NCI-H1092 (cell line): ENCODE data around the gene LEMD2.

ENCODE experiments used
- DNase-seq: peaks from one replicate; lab custom pipeline; 2025; lab: John Stamatoyannopoulos, UW

The LEMD2 gene

GRCh38 chr6:33738153-33738552, 50.8 kb downstream of the LEMD2 start:
- DNase-seq, result no peak

GRCh38 chr6:33737267-33738026, 51.5 kb downstream of the LEMD2 start:
- DNase-seq, result no peak

- DNase-seq, result no peak
These were observed 53.7 kb downstream of the LEMD2 start for GRCh38 chr6:33735216-33735615.

- no peak for DNase-seq
These were observed 55.3 kb downstream of the LEMD2 start for GRCh38 chr6:33733709-33734007.

GRCh38 chr6:33732817-33733708, 55.9 kb downstream of the LEMD2 start:
- DNase-seq, result no peak

- DNase-seq, result no peak
These were observed 56.5 kb downstream of the LEMD2 start for GRCh38 chr6:33732385-33732784.

GRCh38 chr6:33731751-33732282, 57.1 kb downstream of the LEMD2 start:
- no peak for DNase-seq

GRCh38 chr6:33731035-33731434, 57.9 kb downstream of the LEMD2 start:
- DNase-seq, result no peak

GRCh38 chr6:33730611-33731010, 58.3 kb downstream of the LEMD2 start:
- DNase-seq, result no peak

GRCh38 chr6:33729059-33729458, 59.9 kb downstream of the LEMD2 start:
- no peak for DNase-seq

GRCh38 chr6:33728438-33728837, 60.5 kb downstream of the LEMD2 start:
- DNase-seq, result no peak

GRCh38 chr6:33727932-33728331, 61.0 kb downstream of the LEMD2 start:
- no peak for DNase-seq

GRCh38 chr6:33727126-33727525, 61.8 kb downstream of the LEMD2 start:
- DNase-seq, result no peak

- DNase-seq, result no peak
These were observed 62.2 kb downstream of the LEMD2 start for GRCh38 chr6:33726696-33727095.

GRCh38 chr6:33725891-33726673, 62.8 kb downstream of the LEMD2 start:
- no peak for DNase-seq

- no peak for DNase-seq
These were observed 63.7 kb downstream of the LEMD2 start for GRCh38 chr6:33725222-33725621.

- DNase-seq, result no peak
These were observed 64.6 kb downstream of the LEMD2 start for GRCh38 chr6:33724102-33725023.

- DNase-seq, result no peak
These were observed 65.4 kb downstream of the LEMD2 start for GRCh38 chr6:33723371-33724085.

- no peak for DNase-seq
These were observed 66.8 kb downstream of the LEMD2 start for GRCh38 chr6:33722103-33722623.

- DNase-seq, result no peak
These were observed 67.4 kb downstream of the LEMD2 start for GRCh38 chr6:33721508-33721907.
